Raji (cell line): Measurements from ENCODE around the gene TCN2.

Experiments
- POLR2A ChIP-seq: IDR thresholded peaks from 2 replicates; pipeline ENCODE4 v1.6.1; 2011; ENCODE audit warnings: low read depth, low read length, control low read depth; ENCODE audit not compliant: insufficient read depth

Gene TCN2

DNA sequence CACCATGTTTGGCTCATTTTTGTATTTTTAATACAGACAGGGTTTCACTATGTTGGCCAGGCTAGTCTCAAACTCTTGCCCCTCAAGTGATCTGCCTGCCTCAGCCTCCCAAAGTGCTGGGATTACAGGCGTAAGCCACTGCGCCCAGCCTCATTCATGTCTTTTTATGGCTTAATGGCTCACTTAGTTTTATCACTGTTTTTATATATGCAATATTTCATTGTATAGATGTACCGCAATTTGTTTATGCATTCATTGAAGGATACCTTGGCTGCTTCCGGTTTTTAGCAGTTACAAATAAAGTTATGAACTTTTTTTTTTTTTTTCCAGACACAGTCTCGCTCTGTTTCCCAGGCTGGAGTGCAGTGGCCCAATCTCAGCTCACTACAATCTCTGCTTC, 5.5 kb upstream of the TCN2 start:
- TF ChIP-seq POLR2A = no peak

GRCh38 chr22:30602049-30602448, 4.9 kb upstream of the TCN2 start:
- TF ChIP-seq POLR2A = no peak

DNA sequence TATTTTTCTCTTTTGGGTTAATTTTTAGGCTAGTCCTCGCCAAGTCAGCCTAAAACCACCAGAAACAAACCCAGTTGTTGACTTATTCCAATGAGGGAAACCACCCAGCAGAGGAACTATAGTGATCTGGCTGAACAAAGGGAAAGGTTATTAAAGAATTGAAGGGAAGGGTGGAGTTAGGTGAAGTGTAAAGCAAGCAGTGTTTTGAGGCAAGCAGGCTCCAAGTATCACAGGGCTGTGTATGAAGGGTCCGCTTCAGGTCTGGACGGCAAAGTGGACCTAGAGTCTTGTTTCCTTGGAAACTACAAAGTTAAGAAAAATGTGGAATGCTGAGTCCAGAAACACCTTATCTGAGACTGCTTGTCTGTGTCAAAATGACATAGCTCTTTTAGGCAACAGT, 3.2 kb upstream of the TCN2 start:
- no peak for TF ChIP-seq POLR2A

DNA sequence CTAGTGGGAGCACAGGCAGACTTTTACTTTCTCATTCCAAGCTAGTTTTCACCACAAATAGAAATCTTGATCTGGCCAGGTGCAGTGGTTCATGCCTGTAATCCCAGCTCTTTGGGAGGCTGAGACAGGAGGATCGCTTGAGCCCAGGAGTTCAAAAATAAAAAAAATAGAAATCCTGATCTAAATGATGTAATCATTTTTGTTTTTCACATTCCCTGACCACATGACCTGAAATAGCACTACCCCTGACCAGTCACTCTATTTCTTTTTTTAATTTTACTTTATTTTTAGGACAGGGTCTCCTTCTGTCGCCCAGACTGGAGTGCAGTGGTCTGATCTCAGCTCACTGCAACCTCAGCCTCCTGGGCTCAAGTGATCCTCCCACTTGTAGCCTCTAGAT, 2.3 kb upstream of the TCN2 start:
- no peak for TF ChIP-seq POLR2A

GRCh38 chr22:30605449-30606110, 1.4 kb upstream of the TCN2 start:
- no peak for TF ChIP-seq POLR2A

DNA sequence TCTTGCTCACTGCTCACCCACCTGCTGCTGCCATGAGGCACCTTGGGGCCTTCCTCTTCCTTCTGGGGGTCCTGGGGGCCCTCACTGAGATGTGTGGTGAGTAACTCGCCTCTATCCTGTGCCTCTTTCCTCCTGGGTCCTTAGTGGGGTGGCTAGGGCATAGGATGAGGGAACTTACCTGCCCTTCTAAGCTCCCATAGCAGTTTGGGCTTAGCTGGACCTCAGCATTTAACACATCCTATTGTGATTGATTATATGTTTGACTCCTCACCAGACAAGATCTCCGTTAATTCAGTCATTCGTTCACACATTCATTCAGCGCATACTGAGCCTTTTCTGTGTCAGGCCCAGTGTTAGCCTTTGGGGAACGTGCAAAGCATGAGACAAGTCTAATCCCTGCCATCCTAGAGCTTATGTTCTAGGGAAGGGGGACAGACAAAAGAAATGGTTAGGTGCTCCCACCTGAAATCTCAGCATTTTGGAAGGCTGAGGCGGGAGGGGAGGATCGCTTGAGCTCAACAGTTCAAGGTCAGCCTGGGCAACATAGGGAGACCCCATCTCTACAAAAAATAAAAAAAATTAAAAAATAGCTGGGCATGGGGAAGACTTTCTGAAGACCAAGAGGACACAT, 441 bp downstream of the TCN2 start:
- no peak for TF ChIP-seq POLR2A

DNA sequence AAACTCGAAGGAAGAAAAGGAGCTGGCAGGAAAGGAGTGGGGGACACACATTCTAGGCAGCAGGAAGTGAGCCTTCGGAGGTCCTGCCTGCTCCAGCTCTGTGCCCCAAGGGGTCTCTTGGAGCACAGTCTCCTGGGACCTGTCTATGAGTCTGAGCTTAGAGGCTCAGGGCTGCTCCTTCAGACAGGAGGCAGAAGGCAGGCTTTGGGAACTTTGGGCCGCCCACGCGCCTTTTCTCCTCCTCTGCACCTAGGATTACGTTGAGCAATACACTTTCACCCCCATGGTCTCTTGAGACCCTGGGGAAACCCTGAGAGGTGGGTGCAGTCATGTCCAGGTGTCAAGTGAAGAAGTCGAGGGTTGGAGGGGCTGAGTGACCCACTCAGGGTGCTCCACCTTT, 965 bp downstream of the TCN2 start:
- TF ChIP-seq POLR2A = no peak

DNA sequence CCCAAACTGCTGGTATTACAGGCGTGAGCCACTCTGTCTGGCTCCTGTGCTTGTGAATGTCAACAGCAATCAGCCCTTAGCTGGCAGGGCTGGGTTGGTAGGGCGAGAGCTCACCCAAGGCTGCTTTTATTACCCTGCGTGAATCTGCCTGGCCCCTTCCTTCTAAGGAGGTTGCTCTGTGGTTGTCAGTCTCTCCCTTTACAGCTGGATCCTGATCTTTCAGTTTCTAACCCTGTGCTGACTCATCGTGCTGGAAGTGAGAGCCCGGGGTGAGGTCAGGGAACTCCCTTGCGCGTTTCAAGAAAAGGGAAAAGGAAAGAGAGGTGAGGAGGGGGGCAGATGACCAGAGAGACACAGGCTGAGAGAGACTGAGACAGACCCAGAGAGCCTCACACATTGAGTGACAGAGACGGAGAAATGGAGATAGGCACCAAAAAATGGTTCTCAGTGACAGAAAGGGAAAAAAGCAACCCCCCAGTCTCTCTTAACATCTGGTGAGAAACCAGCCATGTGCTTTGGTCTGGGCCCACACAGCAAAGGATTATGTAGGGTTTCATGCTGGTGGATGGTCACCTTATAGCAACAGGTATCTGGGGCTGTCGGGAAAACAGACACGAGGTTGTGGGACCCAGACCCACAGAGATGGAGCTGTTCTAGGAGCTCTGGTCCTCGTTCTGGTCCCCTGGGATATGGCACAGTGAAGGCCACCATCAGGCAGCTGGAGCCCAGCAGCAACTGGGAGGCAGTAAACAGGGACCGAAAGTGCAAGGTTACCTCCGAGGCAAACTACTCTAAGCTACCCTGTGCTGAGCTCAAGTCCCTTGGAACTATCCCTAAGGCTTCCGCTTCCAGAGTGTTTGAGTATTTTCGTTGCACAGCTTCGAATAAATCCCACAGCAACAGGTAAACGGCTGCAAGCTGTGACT, 2.5 kb downstream of the TCN2 start:
- no peak for TF ChIP-seq POLR2A

GRCh38 chr22:30610299-30610698, 3.3 kb downstream of the TCN2 start:
- no peak for TF ChIP-seq POLR2A

GRCh38 chr22:30611197-30611596, 4.2 kb downstream of the TCN2 start:
- no peak for TF ChIP-seq POLR2A

GRCh38 chr22:30612789-30613188, 5.8 kb downstream of the TCN2 start:
- no peak for TF ChIP-seq POLR2A

DNA sequence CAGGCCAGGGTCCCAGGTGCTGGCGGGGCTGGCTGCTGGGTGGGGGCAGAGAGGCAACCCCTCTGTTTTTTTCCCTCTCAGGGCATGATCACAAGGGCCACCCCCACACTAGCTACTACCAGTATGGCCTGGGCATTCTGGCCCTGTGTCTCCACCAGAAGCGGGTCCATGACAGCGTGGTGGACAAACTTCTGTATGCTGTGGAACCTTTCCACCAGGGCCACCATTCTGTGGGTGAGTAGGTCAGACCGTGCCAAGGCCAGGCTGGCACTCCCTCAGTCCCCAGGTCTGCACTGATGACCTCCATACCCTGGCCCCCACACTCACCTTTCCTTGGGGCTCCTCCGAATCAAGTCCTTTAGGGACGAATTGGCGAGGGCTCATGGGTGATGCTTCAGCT, 7.3 kb downstream of the TCN2 start:
- TF ChIP-seq POLR2A = no peak

DNA sequence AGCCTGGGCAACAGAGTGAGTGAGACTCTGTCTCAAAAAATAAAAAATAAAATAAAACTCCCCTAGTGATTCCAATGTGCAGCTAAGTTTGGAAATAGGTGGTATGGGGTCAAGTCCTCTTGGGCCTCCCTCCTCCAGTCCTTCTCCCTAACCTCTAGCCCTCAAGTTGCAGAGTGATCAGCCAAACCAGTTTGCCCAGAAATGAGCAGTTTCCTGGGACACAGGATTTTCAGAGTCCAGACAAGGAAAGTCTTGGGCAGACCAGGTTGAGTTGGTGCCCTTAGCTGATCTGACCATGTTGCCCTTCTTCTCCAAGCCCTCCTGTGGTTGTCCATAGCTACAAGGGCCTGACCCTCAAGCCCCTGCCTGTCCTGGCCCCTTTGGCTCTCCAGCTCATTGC, 7.9 kb downstream of the TCN2 start:
- TF ChIP-seq POLR2A = no peak

- TF ChIP-seq POLR2A = no peak
Measured at GRCh38 chr22:30615543-30615954, 8.6 kb downstream of the TCN2 start.

- no peak for TF ChIP-seq POLR2A
Measured at GRCh38 chr22:30617819-30618218, 10.8 kb downstream of the TCN2 start.

DNA sequence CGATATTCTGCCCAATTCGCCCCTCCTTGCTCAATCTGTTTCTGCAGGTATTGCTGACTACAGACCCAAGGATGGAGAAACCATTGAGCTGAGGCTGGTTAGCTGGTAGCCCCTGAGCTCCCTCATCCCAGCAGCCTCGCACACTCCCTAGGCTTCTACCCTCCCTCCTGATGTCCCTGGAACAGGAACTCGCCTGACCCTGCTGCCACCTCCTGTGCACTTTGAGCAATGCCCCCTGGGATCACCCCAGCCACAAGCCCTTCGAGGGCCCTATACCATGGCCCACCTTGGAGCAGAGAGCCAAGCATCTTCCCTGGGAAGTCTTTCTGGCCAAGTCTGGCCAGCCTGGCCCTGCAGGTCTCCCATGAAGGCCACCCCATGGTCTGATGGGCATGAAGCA, 19.4 kb downstream of the TCN2 start:
- TF ChIP-seq POLR2A = no peak
